AG04450 (cell line): ENCODE measurements around the gene ENOX1. TPM values are rescaled to one million over a fixed set of nuclear protein-coding genes. Genes with fewer than 3 reads are reported as not detected.

Experiments used
- CTCF ChIA-PET: fragments of 300-600, 350-600 bp; formaldehyde crosslinking; extraction: SDS; loops from one replicate; lab custom pipeline; 2022; ENCODE audit warnings: antibody characterized with exemption, inconsistent platforms; lab: Charles Lee
- POLR2A ChIA-PET: fragments of 350-600 bp; formaldehyde crosslinking; extraction: SDS; loops from one replicate; lab custom pipeline; 2021; ENCODE audit warnings: antibody characterized with exemption, inconsistent platforms; lab: Yijun Ruan, JAX
- DNase-seq: peaks from one replicate; pipeline ENCODE4 v3.0.0-alpha.2; 2011; ENCODE audit warnings: low read depth, low spot score
- H3K27ac ChIP-seq: one replicate; pipeline ENCODE4 v1.5.1; 2012; ENCODE audit warnings: low read depth, low read length, control low read depth
- H3K27me3 ChIP-seq: one replicate; pipeline ENCODE4 v1.6.0; 2012; ENCODE audit warnings: low read length; ENCODE audit not compliant: control insufficient read depth, insufficient read depth
- H3K4me3 ChIP-seq: 2 replicates; pipeline ENCODE4 v1.5.1; 2011; ENCODE audit warnings: mild to moderate bottlenecking, low read depth, low read length, control low read depth
- H3K9me3 ChIP-seq: 2 replicates; pipeline ENCODE4 v1.5.1; 2012; ENCODE audit warnings: low read length; ENCODE audit not compliant: control insufficient read depth, insufficient read depth
- polyA plus RNA-seq: library from polyadenylated mRNA; depleted of rRNA; stranded (reverse); fragments of >200 nt; gene quantifications from 2 replicates; pipeline ENCODE4 v1.2.3, GENCODE V29; 2011
- TF ChIP-seq, protein P1 (sequence below): IDR thresholded peaks from 2 replicates; pipeline ENCODE4 v1.5.1; 2011; ENCODE audit warnings: low read depth, low read length, control low read depth, inconsistent platforms

ENOX1 gene
- polyA plus RNA-seq, 1 experiment = 3.9 TPM

DNA sequence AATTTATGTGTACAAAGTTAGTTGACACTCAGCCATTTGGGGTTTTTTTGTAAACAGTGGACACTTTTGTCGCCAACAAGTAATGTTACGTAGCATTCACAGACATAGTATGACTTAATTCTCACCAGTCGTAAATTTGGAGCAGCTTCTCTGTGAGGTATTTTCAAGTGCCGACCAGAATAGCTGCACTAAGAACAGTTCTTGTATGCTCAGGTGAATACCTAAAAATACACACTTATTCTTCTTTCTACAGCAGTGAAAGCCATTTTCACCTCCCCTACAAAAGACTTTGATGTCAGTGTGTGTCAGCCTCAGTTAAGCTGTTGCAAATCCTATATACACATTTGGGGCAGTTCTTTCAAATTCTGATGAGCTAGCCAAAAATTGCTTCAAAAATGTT, 206.5 kb downstream of the ENOX1 start:
- CTCF ChIA-PET = no interaction called here
- POLR2A ChIA-PET = no interaction called here

DNA sequence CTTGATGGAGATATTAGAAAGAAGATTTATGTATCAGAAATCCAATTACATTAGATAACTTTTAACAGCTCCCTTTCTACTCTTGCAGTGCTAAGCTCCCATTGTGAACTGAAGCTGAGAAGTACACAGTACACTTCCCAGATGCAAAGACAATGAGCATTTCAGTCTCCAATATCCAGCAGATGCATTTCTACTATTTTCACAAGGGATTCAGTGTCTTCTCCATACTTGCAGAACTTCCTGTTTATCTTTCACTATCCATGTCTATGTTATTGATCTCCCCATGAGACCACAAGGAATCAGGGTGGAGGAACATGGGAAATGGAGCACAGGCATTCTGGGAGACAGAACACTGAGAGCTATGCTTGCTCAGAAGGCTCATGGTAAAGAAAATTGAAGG, 207.5 kb downstream of the ENOX1 start:
- H3K27ac ChIP-seq = no peak overlapping the region
- POLR2A ChIA-PET = no interaction called here
- no peaks in the 10 kb centered on the region for H3K27me3 ChIP-seq
- no peak overlapping the region for H3K4me3 ChIP-seq
- CTCF ChIA-PET = no interaction called here
- no peak for DNase-seq
- no peaks in the 10 kb centered on the region for H3K9me3 ChIP-seq
- TF ChIP-seq, protein P1, sequence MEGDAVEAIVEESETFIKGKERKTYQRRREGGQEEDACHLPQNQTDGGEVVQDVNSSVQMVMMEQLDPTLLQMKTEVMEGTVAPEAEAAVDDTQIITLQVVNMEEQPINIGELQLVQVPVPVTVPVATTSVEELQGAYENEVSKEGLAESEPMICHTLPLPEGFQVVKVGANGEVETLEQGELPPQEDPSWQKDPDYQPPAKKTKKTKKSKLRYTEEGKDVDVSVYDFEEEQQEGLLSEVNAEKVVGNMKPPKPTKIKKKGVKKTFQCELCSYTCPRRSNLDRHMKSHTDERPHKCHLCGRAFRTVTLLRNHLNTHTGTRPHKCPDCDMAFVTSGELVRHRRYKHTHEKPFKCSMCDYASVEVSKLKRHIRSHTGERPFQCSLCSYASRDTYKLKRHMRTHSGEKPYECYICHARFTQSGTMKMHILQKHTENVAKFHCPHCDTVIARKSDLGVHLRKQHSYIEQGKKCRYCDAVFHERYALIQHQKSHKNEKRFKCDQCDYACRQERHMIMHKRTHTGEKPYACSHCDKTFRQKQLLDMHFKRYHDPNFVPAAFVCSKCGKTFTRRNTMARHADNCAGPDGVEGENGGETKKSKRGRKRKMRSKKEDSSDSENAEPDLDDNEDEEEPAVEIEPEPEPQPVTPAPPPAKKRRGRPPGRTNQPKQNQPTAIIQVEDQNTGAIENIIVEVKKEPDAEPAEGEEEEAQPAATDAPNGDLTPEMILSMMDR = no peak

More for the DNA sequence above, 206.5 kb downstream of the ENOX1 start:
- Histone ChIP-seq H3K27ac (no peak overlapping the region), H3K27me3 (no peaks in the 10 kb centered on the region), H3K9me3 (no peaks in the 10 kb centered on the region), H3K4me3 (no peak overlapping the region)
- no peak for DNase-seq
- TF ChIP-seq, protein P1 = no peak

DNA sequence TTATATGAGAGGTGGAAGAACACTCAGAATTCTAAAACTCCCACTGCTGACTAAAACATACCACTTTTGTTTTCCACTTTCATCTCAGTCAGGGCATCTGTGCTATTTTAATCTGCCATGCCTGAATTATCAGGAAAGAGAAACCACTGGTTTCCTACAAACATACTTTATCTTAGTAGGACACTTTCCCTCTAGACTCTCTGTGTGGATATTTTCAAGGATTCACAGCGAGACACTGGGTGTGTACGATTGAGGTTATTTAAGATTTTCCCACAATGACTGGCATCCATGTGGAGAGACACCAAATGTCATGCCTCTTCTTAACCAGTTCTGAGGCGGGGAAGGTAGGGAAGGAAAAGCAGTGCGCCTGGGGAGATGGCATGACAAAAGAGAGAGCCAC, 212.2 kb downstream of the ENOX1 start:
- ChIA-PET POLR2A (no interaction called here), CTCF (no interaction called here)
- H3K27me3 ChIP-seq = no peaks in the 10 kb centered on the region
- no peaks in the 10 kb centered on the region for H3K9me3 ChIP-seq
- no peak overlapping the region for H3K4me3 ChIP-seq
- H3K27ac ChIP-seq = no peak overlapping the region
- TF ChIP-seq, protein P1 = no peak
- no peak for DNase-seq

DNA sequence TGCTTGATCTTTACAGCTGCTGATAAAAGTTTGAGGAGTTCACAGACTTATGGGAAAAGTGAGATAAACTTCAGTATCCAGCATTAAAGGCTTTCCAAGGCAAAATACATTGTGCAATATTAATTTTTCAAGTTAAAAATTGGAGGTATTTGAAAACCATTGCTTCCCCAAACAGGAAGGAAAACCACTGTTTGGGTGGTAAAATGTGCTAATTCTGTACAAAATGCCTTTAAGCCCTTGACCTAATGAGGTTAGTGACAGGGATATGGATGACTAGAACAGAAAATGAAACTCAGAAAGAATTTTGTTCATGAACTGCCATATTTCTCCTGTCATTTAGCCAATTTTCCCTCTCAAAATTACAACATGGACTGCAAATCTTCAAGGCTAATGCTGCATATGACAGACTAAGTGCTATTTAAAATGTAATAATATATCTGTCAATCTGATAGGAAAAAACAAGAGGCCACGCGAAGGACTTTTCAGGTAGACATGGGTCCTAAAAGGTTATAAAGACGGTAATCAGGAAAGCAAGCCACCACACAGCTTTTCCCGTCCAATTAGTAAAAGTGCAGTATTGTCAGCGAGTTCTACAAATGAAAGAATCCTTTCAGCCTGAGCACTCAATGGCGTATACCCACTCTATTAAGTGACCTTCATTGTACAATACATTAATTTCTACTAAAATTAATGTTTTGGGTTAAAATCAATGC, 212.8 kb downstream of the ENOX1 start:
- Histone ChIP-seq H3K9me3 (no peaks in the 10 kb centered on the region), H3K27ac (no peak overlapping the region), H3K27me3 (no peaks in the 10 kb centered on the region), H3K4me3 (no peak overlapping the region)
- CTCF ChIA-PET = no interaction called here
- TF ChIP-seq, protein P1 = no peak
- POLR2A ChIA-PET = no interaction called here
- DNase-seq = no peak

DNA sequence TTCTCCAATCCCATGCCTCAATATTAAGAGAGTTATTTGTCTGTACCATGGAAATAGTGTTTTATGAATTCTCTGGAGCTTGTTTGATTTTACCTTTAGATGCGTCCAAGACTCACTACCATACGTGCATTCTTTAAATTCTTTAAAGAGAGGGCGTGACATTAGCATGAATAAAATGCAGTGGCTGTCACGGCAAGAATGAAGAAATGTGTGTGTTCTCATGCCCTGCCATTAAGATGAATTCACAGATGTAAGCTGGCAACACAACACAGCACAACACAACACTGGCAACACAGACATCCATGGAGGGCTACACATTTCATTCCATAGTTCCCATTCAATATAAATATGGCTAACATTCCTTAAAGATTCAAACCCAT, 213.4 kb downstream of the ENOX1 start:
- CTCF ChIA-PET = no interaction called here
- no peak for DNase-seq
- Histone ChIP-seq H3K4me3 (no peak overlapping the region), H3K27me3 (no peaks in the 10 kb centered on the region), H3K27ac (no peak overlapping the region), H3K9me3 (no peaks in the 10 kb centered on the region)
- TF ChIP-seq, protein P1 = no peak
- POLR2A ChIA-PET = no interaction called here
